ENCODE results near the gene PLEKHJ1.

The PLEKHJ1 gene

DNA sequence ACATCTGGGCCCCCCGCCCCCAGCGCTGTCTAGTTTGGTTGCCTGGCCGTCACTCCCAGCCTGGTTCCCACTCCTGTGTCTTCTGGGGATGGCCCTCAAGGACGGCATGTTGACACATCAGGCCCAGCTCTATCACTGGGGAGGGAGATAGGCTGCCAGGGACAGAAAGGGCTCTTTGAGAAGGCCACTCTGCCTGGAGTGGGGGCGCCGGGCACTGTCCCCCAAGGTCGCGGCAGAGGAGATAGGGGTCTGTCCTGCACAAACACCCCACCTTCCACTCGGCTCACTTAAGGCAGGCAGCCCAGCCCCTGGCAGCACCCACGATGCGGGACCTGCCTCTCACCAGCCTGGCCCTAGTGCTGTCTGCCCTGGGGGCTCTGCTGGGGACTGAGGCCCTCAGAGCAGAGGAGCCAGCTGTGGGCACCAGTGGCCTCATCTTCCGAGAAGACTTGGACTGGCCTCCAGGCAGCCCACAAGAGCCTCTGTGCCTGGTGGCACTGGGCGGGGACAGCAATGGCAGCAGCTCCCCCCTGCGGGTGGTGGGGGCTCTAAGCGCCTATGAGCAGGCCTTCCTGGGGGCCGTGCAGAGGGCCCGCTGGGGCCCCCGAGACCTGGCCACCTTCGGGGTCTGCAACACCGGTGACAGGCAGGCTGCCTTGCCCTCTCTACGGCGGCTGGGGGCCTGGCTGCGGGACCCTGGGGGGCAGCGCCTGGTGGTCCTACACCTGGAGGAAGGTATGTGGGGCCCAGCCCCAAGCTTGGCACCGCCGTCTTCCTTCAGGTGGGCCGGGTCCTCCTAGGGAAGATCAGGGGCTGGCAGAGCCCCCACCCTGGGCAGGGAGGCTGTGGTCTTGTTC lies 13.1 kb upstream of the PLEKHJ1 start, which contains the start of gene AMH:
AMH (plus strand) TSS at position 314 of the 857 bp plus-strand sequence; CDS start at position 324, 10 bp downstream.
- DNase-seq = no peak

DNA sequence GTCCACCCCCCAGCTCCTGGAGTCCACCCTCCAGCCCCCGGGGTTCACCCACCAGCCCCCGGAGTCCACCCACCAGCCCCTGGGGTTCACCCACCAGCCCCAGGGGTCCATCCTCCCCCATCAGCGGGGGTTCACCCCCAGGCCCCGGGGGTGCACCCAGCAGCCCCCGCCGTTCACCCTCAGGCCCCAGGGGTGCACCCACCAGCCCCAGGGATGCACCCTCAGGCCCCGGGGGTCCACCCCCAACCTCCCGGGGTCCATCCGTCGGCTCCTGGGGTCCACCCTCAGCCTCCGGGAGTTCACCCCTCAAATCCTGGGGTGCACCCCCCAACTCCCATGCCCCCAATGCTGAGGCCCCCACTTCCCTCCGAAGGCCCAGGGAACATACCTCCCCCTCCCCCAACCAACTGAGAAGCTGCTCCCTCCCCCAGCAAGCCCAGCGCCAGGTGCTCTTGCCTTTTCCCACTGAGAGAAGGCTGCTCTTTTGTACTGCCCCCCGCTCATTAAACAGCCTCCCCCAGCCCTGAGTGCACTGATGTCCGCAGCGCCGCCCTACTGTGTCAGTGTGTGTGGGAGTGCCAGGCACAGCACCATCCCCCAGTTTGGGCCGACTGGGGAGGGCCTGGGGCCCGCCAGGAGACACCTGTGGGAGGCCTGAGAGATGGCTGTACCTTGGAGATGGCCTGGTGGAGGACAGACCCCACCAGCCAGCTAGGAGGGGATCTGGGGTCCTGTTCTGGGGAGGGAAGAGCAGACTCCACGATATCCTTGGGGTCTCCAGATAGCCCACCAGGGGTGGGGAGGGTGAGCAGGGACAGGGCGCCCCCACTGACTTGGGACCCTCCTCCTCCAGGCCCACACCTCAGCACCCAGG lies 12.2 kb upstream of the PLEKHJ1 start:
- no peak for DNase-seq

DNA sequence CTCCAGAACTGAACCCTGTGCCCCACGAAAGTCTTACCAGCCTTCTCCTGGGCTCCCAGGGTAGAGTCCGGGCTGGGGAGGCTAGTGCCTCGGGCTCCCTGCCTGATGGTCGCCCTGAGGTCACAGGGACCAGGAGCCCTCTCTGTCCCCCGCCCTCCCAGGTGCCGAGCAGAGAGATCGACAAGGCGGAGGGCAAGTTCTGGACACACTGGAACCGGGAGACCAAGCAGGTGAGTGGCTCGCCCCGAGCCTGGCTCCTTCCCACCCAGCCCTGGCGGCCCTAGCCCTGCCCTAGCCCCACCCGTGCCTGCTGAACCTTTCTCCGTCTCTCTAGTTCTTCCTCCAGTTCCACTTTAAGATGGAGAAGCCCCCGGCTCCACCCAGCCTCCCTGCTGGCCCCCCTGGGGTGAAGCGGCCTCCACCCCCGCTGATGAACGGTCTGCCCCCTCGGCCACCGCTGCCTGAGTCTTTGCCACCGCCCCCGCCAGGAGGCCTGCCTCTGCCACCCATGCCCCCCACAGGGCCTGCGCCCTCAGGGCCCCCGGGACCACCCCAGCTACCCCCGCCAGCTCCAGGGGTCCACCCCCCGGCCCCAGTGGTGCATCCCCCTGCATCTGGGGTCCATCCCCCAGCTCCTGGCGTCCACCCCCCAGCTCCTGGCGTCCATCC lies 11.4 kb upstream of the PLEKHJ1 start:
- DNase-seq = no peak

DNA sequence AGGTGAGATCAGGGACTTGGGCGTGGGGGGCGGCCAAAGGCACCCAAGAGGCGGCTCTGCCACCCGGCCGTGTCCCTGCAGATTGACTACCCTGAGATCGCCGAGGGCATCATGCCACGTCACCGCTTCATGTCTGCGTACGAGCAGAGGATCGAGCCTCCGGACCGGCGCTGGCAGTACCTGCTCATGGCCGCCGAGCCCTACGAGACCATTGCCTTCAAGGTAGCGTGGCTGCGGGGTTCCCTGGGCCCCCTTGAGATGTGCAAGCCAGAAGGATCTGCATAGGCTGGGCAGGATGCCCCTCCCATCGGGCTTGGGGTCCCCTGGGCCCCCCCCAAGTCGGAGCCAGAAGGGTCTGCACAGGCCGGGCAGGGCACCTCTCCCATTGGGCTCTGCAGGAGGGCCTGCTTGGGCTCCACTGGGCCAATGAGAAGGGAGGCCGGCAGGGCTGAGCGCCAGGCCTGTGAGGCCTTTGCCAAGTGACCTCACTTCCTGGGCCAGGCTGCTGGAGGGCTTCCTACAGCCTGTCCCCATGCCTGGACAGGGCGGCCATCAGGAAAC lies 10.8 kb upstream of the PLEKHJ1 start:
- no peak for DNase-seq

DNA sequence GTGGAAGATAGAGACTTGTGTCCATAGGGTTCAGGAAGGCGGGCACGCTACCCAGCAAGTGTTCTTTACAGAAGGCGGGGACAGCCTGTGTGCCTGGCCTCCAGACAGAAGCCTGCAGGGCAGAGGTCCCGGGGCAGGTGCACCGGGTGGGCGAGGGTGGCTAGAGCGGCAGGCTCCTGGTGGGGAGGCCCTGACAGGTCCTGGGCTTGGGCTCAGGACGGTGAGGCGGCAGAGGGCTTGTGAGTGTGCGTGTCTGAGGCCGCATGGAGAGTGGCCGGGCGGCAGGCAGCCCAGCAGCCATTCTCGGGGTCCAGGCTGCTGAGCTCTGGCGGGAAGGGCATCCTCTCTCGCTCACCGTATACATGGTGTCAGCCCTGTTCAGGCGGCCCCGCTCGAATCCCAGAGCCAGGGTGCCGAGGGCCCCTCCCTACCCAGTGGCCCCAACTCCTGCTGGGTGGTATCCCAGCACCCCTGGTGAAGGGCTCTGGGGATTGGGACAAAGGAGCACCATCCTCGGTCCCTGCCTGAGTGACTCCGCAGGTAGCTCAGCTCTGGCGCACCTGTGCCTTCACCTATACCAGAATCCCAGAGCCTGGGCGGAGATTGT lies 10.0 kb upstream of the PLEKHJ1 start:
- no peak for DNase-seq

DNA sequence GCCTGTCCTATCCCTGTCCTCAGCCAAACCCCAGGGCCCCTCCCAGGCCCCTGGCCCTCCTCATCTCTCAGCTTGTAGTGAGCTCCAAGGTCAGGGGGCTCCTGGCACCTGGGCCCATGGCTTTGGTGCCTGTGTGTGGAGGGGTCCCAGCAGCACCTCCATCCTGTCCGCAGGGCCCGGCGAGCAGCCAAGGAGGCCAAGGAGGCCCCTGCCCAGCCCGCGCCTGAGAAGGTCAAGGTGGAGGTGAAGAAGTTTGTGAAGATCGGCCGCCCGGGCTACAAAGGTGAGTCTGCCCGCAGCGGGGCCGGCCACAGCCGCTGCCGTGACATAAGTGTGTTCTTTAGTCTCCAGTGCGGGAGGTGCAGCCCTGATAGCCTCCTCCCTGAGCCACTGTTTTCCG lies 9.1 kb upstream of the PLEKHJ1 start:
- no peak for DNase-seq

DNA sequence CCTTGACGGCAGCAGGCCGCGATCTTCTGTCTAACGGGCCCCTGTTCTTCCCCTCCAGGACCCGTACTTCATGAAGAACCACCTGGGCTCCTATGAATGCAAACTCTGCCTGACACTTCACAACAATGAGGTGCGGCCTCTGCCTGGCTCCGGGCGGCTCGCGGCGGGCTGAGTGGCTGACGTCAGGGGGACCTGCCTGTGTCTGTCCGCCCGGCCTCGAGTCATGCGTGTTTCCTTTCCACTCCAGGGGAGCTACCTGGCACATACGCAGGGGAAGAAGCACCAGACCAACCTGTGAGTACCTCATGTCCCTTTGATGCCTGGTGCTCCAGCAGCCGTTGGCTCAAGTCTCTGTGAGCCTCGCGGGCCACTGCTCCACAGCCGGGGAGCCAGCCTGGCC lies 8.4 kb upstream of the PLEKHJ1 start:
- no peak for DNase-seq

DNA sequence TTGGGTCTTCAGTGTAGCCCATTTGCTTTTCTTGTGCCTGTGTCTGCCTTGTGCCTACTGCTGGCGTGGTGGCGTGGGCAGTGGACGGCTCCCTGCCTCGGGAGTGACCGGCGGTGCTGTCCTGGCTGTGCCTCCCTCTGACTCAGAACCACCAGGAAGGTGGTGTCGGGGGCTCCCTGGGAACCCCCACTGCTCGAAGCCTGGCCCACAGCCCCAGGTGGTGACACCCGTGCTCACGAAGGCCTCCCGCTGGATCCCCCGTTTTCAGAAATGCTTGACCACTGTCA lies 7.9 kb upstream of the PLEKHJ1 start:
- DNase-seq = no peak

DNA sequence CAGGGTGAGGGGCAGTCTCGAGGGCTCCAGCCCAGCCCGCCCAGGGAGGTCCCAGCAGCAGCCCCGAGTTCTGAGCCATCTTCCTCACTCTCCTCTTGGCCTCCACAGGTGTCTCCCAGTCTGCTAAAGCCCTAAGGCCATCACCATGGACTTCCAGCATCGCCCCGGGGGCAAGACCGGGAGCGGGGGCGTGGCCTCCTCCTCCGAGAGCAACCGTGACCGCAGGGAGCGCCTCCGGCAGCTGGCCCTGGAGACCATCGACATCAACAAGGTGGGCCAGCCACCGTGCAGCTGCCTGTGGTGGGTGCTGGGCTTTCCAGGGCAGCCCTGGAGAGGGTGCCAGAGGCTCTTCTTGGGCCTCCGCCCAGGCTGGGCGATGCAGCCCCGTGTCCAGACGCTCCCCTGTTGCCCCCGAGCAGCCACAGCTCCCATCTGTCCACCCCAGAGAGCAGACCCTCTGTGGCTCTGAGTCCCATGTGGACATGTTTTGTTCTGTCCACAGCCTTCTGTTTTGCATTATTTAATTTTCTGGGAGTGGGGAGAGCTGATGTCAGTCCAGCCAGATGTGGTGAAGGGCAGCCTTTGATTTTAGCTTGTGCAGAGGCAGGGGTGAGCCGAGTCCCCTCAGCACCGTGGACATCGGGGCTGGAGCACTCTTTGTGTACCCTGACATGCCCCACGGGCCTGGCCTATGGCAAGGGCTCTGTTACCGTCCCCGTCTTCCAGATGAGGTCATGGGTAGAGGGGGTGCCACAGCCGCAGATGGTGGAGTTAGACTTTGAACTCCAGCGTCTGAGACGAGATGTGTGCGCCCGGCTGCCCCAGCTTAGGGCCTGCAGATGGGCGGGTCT lies 7.4 kb upstream of the PLEKHJ1 start:
- no peak for DNase-seq

DNA sequence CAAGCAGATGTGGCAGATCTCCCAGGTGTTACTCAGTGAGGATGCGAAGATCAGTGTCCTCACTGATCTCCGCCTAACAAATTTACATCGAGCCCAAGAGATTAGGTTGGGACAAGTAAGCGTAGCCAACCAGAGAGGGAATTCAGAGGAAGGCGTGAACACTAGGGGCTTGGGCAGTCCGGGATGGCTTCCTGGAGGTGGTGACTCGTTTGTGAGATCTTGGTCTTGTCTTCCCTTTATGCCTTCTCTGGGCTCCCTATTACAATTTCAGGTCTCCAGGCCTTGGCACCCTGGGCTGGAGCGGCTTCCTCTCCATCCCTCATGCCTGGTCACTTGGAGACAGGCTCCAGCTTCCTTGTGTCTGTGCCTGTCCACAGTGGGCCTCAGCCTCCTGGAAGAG lies 6.7 kb upstream of the PLEKHJ1 start:
- no peak for DNase-seq

DNA sequence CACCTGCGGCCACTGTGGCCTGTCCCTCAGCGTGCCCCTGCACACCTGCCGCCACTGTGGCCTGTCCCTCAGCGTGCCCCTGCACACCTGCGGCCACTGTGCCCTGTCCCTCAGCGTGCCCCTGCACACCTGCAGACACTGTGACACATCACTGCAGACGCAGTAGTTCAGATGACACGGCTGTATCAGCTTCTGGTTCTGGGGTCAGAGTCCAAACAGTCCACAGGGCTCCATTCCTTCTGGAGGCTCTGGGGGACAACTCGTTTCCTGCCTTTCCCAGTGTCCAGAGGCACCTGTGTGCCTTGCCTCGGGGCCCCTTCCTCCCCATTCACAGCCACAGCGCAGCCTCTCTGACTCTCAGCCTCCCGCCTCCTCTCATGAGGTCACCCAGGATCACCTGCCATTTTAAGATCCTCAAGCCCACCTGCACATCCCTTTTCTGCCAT lies 6.0 kb upstream of the PLEKHJ1 start:
- DNase-seq = no peak

DNA sequence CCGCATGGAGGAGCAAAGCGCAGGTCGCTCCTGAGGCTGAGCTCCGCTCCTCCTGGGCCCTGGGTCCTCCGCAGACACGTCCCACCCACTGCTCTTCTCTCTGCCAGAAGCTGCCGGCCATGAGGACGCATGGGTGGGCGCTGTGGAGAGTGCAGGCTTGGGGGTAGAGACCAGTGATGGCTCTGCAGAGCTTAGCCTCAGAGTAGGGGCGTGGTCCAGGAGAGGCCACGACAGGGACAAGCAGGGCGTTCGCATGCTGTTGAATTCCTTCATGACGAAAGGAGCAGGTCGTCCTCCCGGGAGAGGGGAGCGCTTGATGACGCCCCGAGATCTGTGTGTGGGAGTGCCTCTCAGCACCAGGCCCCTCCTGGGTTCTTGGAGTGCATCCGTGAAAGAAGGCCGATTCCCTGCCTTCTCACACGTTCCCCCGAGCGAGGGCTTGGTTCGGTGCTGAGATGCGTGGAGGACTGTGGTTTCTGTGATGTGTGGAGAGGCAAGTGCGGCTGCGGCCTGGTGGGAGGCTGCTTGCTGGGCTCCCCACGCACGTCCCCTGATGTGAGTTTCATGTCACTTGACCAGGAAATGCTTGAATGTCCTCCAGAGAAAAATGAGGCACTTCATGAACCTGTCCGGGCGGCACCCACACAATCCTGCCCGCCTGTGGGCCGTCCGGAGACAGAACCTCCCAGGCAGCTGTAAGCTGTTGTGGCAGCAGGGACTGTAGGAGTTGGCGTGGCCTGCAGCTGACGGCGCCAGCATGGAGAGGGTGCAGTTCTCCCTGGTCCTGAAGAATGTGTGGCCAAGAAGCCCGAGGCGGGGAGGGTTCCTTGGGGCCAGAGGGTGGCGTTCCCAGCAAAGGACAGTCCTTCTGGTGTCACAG lies 5.0 kb upstream of the PLEKHJ1 start:
- DNase-seq = no peak

DNA sequence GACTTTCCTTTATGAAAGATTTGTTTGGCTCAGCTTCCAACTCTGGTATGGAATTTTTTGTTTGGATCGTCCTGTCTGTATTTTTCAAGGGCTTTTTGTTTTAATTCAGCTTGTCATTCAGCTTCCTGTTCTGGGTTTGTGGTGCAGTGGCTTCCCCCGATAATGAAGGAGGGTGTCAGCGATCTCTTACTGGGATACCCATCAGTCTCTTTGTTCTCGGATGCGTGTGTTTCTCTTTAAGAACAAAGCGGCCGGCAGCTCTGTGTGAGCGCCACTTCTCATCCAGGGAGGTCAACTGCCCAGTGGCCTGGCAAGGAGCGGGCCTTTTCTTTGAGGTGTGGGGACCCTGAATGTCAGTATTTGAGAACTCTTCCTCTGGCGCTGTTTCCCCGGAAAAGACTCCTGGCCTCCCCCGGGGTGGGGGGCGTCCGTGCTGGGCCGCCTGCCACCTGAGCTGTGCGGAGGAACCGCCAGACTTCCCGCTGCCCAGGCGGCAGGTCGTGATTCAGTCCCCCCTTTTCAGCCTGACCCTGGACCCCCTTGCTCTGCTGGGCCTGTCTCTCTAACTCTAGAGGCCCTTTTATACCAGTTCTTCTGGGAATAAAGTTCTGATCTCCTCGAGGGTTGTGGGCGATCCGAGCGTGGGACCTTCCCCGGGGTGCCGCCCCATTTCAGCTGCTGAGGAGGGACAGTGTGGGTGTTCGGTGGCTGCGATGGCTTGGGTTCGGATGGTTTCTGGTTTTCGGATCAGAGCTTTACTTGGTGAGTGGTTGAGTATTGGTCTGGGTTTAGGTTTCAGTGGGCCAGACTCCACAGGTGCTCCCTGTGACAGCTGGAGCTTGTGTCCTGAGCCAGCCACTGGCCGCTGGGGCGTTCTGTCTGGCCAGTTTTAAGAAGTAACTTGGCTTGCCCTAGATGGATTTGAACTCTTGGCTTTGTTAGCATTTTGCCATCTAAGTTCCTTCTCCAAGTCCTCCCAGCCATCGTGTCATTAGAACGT lies 3.9 kb upstream of the PLEKHJ1 start:
- no peak for DNase-seq

DNA sequence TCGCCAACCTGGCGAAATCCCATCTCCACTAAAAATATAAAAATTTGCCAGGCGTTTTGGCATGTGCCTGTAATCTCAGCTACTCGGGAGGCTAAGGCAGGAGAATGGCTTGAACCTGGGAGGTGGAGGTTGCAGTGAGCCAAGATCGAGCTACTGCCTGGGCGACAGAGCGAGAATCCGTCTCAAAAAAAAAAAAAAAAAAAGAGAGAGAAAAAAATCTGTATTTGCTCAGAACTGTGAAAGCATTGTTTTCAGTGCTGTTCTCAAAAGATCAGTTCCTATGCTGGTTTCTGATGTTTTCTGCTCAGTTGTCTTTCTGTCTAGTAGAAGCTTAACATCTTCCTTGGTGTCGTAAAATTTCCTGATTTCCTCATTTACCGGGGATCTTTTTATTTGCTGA lies 3.0 kb upstream of the PLEKHJ1 start:
- no peak for DNase-seq

DNA sequence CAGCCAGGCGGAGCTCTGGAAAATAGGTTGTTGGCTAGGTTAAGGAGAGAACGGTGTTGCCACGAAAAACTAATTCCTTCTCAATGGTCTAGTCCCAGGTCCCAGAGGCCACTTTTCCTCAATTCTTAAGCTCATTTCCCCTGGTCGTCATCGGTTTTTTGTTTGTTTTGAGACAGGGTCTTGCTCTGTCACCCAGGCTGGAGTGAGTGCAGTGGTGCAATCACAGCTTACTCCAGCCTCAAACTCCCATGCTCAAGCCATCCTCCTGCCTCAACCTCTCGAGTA lies 1.7 kb upstream of the PLEKHJ1 start:
- DNase-seq = no peak

DNA sequence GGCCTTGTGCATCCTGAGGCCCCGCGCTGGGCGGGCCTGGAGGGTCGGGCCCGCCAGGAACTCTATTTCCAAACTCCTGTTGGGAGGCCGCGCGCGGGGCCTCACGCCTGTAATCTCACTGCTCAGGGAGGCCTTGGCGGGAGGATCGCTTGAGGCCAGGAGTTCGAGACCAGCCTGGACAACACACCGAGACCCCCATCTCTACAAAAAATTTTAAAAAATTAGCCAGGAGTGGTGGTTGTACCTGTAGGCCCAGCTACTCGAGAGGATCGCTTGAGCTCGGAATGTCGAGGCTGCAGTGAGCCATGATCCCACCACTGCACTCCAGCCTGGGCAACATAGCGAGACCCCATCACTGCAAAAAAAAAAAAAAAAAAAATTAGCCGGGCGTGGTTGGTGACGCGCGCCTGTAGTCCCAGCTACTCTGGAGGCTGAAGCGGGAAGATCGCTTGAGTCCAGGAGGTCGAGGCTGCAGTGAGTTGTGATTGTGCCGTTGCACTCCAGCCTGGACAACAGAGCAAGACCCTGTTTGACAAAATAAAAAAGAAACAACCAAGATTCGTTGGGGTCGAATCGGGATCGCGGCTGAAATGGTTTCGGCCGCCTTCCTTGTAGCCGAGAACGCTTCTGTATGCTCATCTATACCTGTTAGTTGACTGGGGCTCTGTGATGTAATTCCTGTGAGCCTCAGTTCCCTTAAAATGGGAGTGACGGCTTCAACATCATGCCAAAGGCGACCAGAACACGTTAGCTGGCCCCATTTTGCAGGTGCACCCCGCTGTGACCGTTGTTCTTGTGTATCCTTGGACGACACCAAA lies 1.1 kb upstream of the PLEKHJ1 start:
- DNase-seq = no peak

DNA sequence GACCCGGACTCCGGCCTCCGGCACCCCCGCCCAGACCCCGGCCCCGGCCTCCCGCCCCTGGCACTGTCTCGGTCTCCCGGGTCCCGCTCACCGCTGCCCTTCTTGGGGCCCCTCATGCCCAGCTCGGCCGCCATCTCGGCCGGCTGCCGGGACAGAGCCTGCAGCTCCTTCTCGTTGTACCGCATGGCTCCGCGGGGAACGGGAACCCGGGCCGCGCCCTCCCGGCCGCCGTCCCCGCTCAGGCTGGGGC lies 140 bp downstream of the PLEKHJ1 start:
- no peak for DNase-seq

DNA sequence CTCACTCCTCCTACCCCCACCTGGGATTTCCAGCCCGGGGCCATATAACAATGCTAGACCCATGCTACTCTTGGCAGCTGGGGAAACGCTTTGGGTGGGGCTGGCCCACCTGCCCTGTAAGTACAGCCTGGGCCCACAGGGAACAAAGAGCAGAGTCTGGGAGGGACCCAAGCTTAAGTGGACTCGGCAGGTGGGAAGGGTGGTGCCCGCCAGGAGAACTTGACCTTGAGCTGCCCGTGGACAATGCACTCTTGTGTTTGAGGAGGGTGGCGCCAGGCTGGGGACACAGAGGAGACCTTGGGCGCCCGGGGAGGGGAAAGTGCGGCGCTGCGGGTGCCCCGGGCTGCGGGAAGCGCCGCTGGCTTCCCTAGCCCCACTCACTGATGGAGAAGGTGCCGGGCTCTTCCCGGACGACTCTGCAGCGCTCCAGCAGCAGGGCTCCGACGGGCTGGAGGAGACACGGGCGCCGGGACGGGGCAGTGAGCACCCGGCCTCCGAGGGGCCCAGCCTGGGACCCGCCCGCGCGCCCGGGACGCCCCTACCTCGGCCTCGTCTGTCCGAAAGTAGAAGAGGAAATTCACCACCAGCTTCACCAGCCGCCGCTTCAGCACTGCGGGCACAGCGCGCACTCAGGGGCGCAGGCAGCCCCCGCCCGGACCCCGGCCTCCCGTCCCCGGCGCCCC lies 607 bp downstream of the PLEKHJ1 start:
- DNase-seq = no peak

DNA sequence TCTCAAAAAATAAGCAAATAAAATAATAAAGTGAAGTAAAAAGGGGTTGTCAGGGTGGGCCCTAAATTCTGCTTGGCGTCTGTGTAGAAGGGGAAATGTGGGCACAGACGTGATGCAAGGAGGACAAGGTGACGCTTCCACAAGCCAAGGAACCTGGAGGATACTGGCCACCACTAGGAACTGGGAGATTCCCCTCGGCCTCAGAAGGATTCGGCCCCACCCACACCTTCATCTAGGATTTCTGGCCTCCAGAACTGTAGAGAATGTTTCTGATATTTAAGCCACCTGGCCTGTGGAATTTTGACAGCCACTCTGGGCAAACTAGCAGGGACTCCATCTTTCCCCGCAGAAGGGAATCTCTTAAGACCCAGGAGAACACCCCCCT lies 1.1 kb downstream of the PLEKHJ1 start:
- no peak for DNase-seq

All from GOT3 (cell line).